Activated CD4-positive, alpha-beta memory T cell treated with anti-CD3 and anti-CD28 coated beads, Interleukin-2, amount 10 ng/mL, durations not matched to agents 7 days and 5 days (primary cell): Measurements from ENCODE around the gene PKD2. TPM values are rescaled to one million over a fixed set of nuclear protein-coding genes. Genes with fewer than 3 reads are reported as not detected.

Experiments used
- CTCF ChIA-PET: fragments of 350-600 bp; sonication (Branson Sonifier 250); formaldehyde crosslinking; loops from one replicate; lab custom pipeline; 2021; ENCODE audit warnings: antibody characterized with exemption, inconsistent platforms; lab: Charles Lee
- POLR2A ChIA-PET: fragments of 350-600 bp; sonication (Branson Sonifier 250); formaldehyde crosslinking; loops from one replicate; lab custom pipeline; 2021; ENCODE audit warnings: antibody characterized with exemption; lab: Charles Lee
- DNase-seq: peaks from one replicate; pipeline ENCODE4 v3.0.0-alpha.2; 2020
- H3K27ac Mint-ChIP-seq: one replicate; pipeline ENCODE4 v1.8.0; 2021; ENCODE audit warnings: mild to moderate bottlenecking, mixed read lengths
- H3K27me3 Mint-ChIP-seq: one replicate; pipeline ENCODE4 v1.8.0; 2021; ENCODE audit warnings: mixed read lengths
- H3K36me3 Mint-ChIP-seq: one replicate; pipeline ENCODE4 v1.8.0; 2021; ENCODE audit warnings: low read depth, mixed read lengths
- H3K4me1 Mint-ChIP-seq: one replicate; pipeline ENCODE4 v1.8.0; 2021; ENCODE audit warnings: mixed read lengths
- H3K4me3 Mint-ChIP-seq: one replicate; pipeline ENCODE4 v1.8.0; 2021; ENCODE audit warnings: mild to moderate bottlenecking, mixed read lengths
- H3K9me3 Mint-ChIP-seq: one replicate; pipeline ENCODE4 v1.8.0; 2021; ENCODE audit warnings: mixed read lengths
- total RNA-seq, 2 experiments: library from RNA; stranded (reverse); gene quantifications; one replicate each; pipeline ENCODE4 v1.2.3, GENCODE V29; 2021

The PKD2 gene
- total RNA-seq: 10 to 100 TPM in 1 of 2 experiments, 1 to 10 TPM in 1; 9.1 to 10.4 TPM

DNA sequence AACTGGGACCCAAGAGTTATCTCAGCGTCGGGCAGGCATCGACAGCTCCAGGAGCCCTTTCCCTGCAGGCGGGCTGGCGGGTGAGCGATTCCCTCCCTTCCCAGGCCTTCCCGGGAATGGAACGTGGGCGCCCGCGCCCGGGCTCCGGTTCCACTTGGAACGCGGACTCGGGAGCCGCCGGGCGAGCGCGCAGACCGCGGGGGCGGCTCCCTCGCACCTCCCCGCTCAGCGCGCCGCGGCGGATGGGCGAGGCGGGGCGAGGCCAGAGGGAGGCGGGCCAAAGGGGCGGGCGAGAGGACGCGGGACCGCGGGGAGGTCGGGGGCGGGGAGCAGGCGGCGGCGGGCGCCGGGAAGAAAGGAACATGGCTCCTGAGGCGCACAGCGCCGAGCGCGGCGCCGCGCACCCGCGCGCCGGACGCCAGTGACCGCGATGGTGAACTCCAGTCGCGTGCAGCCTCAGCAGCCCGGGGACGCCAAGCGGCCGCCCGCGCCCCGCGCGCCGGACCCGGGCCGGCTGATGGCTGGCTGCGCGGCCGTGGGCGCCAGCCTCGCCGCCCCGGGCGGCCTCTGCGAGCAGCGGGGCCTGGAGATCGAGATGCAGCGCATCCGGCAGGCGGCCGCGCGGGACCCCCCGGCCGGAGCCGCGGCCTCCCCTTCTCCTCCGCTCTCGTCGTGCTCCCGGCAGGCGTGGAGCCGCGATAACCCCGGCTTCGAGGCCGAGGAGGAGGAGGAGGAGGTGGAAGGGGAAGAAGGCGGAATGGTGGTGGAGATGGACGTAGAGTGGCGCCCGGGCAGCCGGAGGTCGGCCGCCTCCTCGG is at the start of gene PKD2:
TSS of gene PKD2 (plus strand) at position 332 of the 818 bp plus-strand sequence. CDS start at position 431, 99 bp downstream.
- Mint-ChIP-seq H3K36me3 (peaks cover 12% of the 10 kb centered on the region), H3K4me1 (peaks cover 32% of the 10 kb centered on the region), H3K27me3 (peaks cover 18% of the 10 kb centered on the region), H3K27ac (peak within 1 kb of the TSS; percentile 61), H3K4me3 (peak within 1 kb of the TSS; percentile 91), H3K9me3 (no peaks in the 10 kb centered on the region)
- DNase-seq: peak; percentile 82
- POLR2A ChIA-PET: interaction anchor here (0.7 to 1.5 kb wide), 3 partner anchors 25 to 508 kb away, joined by 3 to 4 read pairs (median 3); partner anchors contain the start of gene HERC5
- CTCF ChIA-PET: interaction anchor here (1.3 to 1.7 kb wide), 3 partner anchors 21 to 204 kb away, joined by 3 to 5 read pairs (median 4); no protein-coding TSS in a partner anchor

DNA sequence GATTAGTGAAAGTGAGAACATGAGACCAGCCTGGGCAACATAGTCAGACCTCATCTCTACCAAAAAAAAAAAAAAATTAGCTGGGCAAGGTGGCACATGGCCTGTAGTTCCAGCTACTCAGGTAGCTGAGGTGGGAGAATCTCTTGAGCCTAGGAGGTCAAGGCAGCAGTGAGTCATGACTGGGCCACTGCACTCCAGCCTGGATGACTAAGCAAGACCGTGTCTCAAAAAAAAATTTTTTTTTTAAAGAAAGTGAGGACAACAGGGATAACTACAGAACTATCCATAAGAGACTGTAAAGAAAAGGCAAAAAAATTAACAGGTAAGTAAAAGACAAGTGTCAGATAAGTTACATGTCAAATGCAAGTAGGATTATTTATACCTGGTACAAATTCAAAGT is 45.4 kb upstream of the PKD2 start:
- Mint-ChIP-seq H3K4me1 (no peaks in the 10 kb centered on the region), H3K27ac (no peak overlapping the region), H3K9me3 (no peaks in the 10 kb centered on the region), H3K27me3 (peaks cover 8% of the 10 kb centered on the region), H3K4me3 (no peak overlapping the region), H3K36me3 (no peaks in the 10 kb centered on the region)
- DNase-seq: no peak
- CTCF ChIA-PET: interaction anchor here (1.0 to 1.7 kb wide), 2 partner anchors 24 to 109 kb away, joined by 3 to 6 read pairs; no protein-coding TSS in a partner anchor
- POLR2A ChIA-PET: no interaction called here

DNA sequence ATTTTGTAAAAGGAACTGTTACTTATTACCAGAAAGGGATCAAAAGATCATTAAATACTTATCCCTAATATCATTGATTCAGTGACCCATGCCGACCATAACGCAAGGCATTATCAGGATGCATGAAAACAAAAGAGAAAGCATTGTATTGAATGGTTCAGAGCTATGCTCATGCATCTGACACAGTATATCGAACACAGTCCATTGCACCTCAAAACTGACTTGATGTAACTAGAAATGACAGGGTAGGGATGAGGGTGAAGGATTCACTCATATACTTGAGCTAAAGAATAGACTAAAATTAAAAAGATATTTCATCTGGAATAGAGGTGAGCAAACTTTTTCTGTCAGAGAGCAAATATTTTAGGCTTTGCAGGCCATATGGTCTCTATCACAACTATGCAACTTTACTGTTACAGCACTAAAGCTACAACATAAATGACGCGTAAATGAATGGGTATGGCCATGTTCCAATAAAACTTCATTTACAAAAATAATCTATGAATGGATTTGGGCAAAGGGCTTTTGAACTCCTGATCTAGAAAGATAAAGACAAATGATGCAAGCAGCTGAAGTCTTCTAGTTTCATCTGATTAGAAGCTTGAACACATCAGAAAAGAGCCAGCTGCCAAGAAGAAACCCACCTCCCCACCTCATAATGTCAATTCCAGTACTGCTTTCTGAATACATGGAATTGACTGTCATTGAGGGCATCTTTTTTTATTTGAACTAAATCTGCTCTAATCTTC is 44.9 kb upstream of the PKD2 start:
- Mint-ChIP-seq H3K4me1 (no peaks in the 10 kb centered on the region), H3K27me3 (peaks cover 13% of the 10 kb centered on the region), H3K4me3 (no peak overlapping the region), H3K9me3 (no peaks in the 10 kb centered on the region), H3K36me3 (no peaks in the 10 kb centered on the region), H3K27ac (no peak overlapping the region)
- DNase-seq: no peak
- ChIA-PET POLR2A (interaction anchor here (0.7 kb wide), 1 partner anchor 24 kb away, joined by 3 read pairs; no protein-coding TSS in a partner anchor), CTCF (interaction anchor here (0.7 to 1.7 kb wide), 4 partner anchors 11 to 110 kb away, joined by 3 to 11 read pairs (median 4); no protein-coding TSS in a partner anchor)

DNA sequence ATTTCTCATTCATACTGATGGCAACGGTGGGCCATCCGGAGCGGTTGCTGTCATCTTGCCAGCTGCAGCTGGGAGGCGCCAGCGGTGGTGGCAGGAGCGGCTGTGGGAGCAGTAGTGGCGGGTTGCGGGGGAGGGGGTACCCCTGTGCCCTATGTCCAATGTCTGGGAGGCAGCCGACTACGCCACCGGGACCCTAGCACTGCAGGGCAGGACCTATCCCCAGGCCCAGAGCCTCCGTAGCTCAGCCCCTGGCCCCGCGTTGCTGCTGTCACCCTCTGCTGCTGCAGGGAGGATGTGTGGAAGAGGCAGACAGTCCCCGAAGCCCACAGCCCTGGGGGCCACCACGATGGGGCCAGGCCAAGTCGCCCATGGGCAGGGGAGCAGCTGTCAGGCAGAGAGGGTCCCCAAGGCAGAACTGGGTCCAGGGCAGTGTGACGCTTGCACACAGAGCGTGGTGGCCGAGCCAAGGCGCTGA is 41.9 kb upstream of the PKD2 start:
- no peak overlapping the region for H3K27ac Mint-ChIP-seq
- H3K27me3 Mint-ChIP-seq: peaks cover 31% of the 10 kb centered on the region
- H3K4me3 Mint-ChIP-seq: no peak overlapping the region
- no peak for DNase-seq
- no peaks in the 10 kb centered on the region for H3K36me3 Mint-ChIP-seq
- H3K9me3 Mint-ChIP-seq: no peaks in the 10 kb centered on the region
- ChIA-PET CTCF (no interaction called here), POLR2A (no interaction called here)
- H3K4me1 Mint-ChIP-seq: no peaks in the 10 kb centered on the region

DNA sequence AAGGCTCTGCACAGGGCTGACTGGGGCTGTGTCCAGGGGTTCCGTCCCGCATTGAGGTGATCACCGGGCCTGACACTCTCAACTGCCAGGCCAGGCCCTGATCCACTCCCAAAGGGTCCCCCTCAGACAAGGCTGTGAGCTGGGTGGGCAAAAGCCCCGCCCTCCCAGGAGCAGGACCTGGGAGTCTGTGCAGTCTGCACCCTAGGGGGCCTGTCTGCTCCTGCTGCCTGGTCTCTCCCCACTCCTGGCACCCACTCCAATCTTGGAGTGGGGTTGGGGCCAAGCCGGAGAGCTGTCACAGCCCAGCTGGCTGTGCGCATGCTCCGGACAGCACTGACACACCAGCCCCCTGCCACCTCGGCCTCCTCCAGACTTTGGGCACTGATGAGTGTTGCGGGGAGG is 41.3 kb upstream of the PKD2 start:
- Mint-ChIP-seq H3K36me3 (no peaks in the 10 kb centered on the region), H3K9me3 (no peaks in the 10 kb centered on the region), H3K27ac (no peak overlapping the region), H3K4me3 (no peak overlapping the region), H3K27me3 (peaks cover 33% of the 10 kb centered on the region), H3K4me1 (no peaks in the 10 kb centered on the region)
- no peak for DNase-seq
- ChIA-PET CTCF (no interaction called here), POLR2A (no interaction called here)

DNA sequence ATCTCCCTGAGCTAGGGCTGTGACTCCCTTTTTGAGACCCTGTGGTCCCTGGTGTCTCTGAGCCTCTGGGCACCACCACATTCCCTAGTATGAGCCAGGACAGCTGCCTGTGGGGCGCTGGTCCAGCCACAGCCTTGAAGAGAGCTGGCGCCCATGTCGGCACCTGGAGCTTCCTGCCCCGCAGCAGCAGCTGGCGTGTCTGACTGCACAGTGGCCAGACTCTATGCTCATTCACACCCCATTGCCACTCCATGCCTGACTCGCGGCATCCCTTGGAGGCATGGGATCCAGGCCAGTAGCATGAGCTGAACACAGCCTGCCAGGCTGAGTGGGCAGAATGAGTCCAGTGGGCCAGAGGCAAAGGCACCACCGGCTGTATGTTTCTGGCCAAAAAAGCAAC is 40.2 kb upstream of the PKD2 start:
- ChIA-PET CTCF (interaction anchor here (1.0 to 1.3 kb wide), 2 partner anchors 9 to 114 kb away, joined by 3 to 4 read pairs; no protein-coding TSS in a partner anchor), POLR2A (no interaction called here)
- H3K4me1 Mint-ChIP-seq: no peaks in the 10 kb centered on the region
- H3K36me3 Mint-ChIP-seq: no peaks in the 10 kb centered on the region
- DNase-seq: no peak
- H3K27me3 Mint-ChIP-seq: peaks cover 38% of the 10 kb centered on the region
- H3K27ac Mint-ChIP-seq: no peak overlapping the region
- H3K9me3 Mint-ChIP-seq: no peaks in the 10 kb centered on the region
- H3K4me3 Mint-ChIP-seq: no peak overlapping the region

DNA sequence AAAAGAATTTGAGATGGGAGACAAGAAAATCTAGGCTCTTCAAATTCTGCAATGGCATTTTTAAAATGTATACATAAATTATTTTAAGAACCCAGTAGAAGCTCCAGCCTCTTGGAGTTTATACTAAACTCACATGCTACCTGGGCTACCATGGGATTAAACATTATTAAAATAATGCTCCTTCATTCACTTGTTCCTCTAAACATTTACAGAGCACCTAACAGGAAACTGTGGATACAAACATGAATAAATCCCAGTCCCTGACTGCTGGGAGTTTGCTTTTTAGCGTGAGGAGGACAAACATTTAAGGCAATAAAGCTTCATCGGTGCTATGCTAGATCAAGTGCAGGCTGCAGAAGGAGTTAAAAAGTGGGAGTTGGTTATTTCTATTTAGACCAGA is 37.3 kb upstream of the PKD2 start:
- POLR2A ChIA-PET: no interaction called here
- H3K27me3 Mint-ChIP-seq: peaks cover 45% of the 10 kb centered on the region
- DNase-seq: no peak
- H3K4me3 Mint-ChIP-seq: no peak overlapping the region
- H3K36me3 Mint-ChIP-seq: no peaks in the 10 kb centered on the region
- CTCF ChIA-PET: no interaction called here
- H3K9me3 Mint-ChIP-seq: no peaks in the 10 kb centered on the region
- peaks cover 1% of the 10 kb centered on the region for H3K4me1 Mint-ChIP-seq
- no peak overlapping the region for H3K27ac Mint-ChIP-seq

DNA sequence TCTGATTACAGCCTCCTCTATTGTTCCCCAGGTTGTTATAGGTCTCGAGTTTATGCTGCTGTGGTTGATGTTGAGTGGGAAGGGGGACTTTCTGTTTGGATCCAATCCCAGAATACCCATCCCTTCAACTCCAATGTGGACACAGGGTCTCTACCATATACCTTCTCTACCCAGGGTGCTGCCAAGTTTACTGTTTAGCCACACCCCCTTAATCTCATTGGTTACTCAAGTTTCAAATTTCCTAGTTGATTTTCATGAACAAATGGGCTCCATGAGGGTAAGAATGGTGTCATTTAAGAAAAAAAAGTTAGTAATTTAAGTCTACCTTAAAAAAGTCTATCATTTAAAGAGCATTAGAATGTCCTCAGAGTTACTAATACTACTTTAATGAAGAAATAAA is 35.6 kb upstream of the PKD2 start:
- ChIA-PET POLR2A (no interaction called here), CTCF (interaction anchor here (0.7 to 3.0 kb wide), 6 partner anchors 14 to 629 kb away, joined by 3 to 18 read pairs (median 3); no protein-coding TSS in a partner anchor)
- no peak overlapping the region for H3K27ac Mint-ChIP-seq
- H3K27me3 Mint-ChIP-seq: peaks cover 52% of the 10 kb centered on the region
- peaks cover 9% of the 10 kb centered on the region for H3K4me1 Mint-ChIP-seq
- no peaks in the 10 kb centered on the region for H3K36me3 Mint-ChIP-seq
- H3K4me3 Mint-ChIP-seq: no peak overlapping the region
- no peaks in the 10 kb centered on the region for H3K9me3 Mint-ChIP-seq
- DNase-seq: no peak

DNA sequence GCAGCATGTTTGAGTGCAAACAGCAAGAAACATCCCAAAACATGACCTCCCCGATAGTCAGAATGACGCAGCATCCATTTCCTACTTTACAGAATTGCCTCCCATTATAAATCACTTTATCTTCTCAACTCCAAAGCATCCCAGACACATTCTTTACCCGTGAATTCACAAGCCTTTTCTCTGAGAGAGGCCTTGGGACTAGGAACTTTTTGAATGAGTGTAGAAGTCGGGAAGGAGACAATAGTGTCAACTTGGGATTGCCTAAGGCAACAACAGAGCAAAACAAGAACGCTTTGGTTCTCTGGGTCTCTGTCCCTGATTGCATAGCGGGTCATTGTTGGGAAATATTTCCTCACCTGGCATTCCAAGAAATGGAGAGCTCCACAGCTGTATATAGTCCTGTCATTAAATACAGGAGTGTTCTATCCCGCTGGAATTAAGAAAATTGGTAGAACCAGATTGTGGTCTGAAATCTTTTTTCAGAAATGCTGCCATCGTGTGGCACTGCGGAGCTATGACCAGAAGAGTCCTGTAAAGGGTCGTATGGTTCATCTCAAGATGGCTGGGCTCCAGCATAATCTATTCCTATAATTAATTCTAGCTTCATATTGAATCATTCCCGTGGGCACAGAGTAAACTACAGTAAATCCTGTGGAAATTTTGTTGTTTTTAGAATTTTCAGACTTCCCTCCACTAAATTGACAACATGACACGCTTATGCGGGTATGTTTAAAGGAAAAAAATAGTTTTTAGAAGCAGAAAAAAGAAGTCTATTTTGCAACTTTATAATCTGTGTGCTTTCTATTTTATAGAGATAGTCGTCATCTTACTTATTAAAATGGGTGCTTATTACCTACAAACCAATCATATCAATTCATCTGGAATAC is 33.9 kb upstream of the PKD2 start:
- no peaks in the 10 kb centered on the region for H3K36me3 Mint-ChIP-seq
- POLR2A ChIA-PET: no interaction called here
- no peak overlapping the region for H3K27ac Mint-ChIP-seq
- H3K4me1 Mint-ChIP-seq: peaks cover 9% of the 10 kb centered on the region
- peak; percentile 28 for DNase-seq
- H3K9me3 Mint-ChIP-seq: no peaks in the 10 kb centered on the region
- CTCF ChIA-PET: interaction anchor here (0.7 to 3.0 kb wide), 22 partner anchors 10 to 543 kb away, joined by 3 to 23 read pairs (median 4); partner anchors contain the start of gene PKD2
- H3K4me3 Mint-ChIP-seq: no peak overlapping the region
- peaks cover 48% of the 10 kb centered on the region for H3K27me3 Mint-ChIP-seq

DNA sequence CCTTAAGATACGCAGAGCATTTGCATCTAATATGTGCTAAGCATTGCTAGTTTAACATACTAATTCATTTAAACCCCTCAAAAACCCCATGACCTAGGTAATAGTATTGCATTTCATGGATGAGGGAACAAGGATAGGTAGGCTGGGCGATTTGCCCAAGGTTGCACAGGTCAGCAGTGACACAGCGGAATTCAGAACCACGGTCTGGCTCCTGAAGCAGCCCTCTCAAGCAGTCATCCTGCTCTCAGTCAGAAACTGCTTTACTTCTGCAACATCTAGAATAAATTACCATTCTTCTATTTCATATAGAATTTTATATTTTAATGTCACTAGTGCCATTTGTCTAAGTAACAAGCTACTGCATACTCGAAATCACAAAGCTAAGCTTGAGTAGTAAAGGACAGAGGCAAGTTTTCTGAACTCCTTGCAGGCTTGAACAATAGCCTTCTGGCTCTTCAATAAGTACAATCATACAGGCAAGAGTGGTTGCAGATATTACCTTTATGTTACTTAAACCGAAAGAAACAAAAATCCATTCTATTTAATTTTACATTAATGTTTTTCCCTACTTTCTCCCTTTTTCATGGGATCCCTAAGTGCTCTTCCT is 32.5 kb upstream of the PKD2 start:
- ChIA-PET CTCF (interaction anchor here (1.4 to 3.0 kb wide), 7 partner anchors 11 to 237 kb away, joined by 3 to 23 read pairs (median 6); no protein-coding TSS in a partner anchor), POLR2A (no interaction called here)
- peaks cover 9% of the 10 kb centered on the region for H3K4me1 Mint-ChIP-seq
- no peak for DNase-seq
- H3K27me3 Mint-ChIP-seq: peaks cover 49% of the 10 kb centered on the region
- H3K4me3 Mint-ChIP-seq: no peak overlapping the region
- H3K27ac Mint-ChIP-seq: no peak overlapping the region
- H3K36me3 Mint-ChIP-seq: no peaks in the 10 kb centered on the region
- no peaks in the 10 kb centered on the region for H3K9me3 Mint-ChIP-seq

DNA sequence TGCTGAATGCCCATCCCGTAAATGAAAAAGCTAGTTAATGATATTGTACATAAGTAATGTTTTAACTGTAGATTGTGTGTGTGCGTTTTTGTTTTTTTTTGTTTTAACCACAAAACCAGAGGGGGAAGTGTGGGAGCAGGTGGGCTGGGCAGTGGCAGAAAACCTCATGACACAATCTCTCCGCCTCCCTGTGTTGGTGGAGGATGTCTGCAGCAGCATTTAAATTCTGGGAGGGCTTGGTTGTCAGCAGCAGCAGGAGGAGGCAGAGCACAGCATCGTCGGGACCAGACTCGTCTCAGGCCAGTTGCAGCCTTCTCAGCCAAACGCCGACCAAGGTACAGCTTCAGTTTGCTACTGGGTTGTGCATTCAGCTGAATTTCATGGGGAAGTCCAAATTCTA is 32.0 kb upstream of the PKD2 start, which contains the start of gene SPP1:
TSS of gene SPP1 (plus strand) at position 249 of the 400 bp plus-strand sequence. CDS start 1,182 bp downstream, outside the sequence.
- no peak within 1 kb of the TSS for H3K27ac Mint-ChIP-seq
- DNase-seq: peak; percentile 23
- H3K9me3 Mint-ChIP-seq: no peaks in the 10 kb centered on the region
- POLR2A ChIA-PET: no interaction called here
- H3K4me1 Mint-ChIP-seq: peaks cover 9% of the 10 kb centered on the region
- H3K4me3 Mint-ChIP-seq: no peak within 1 kb of the TSS
- H3K36me3 Mint-ChIP-seq: no peaks in the 10 kb centered on the region
- CTCF ChIA-PET: interaction anchor here (1.0 to 2.8 kb wide), 5 partner anchors 11 to 236 kb away, joined by 3 to 23 read pairs (median 6); no protein-coding TSS in a partner anchor
- H3K27me3 Mint-ChIP-seq: peaks cover 46% of the 10 kb centered on the region
